NCI-H526 (cell line): ENCODE data around the gene ANKRD55.
"Not testable (repeated sequence)": the region's sequence is repeated elsewhere in the genome, so short reads cannot be mapped to it uniquely, and the experiment has no call there.

Experiments used
- DNase-seq, 2 experiments: peaks; one replicate each; lab custom pipeline; 2025; lab: John Stamatoyannopoulos, UW

ANKRD55 gene

DNA sequence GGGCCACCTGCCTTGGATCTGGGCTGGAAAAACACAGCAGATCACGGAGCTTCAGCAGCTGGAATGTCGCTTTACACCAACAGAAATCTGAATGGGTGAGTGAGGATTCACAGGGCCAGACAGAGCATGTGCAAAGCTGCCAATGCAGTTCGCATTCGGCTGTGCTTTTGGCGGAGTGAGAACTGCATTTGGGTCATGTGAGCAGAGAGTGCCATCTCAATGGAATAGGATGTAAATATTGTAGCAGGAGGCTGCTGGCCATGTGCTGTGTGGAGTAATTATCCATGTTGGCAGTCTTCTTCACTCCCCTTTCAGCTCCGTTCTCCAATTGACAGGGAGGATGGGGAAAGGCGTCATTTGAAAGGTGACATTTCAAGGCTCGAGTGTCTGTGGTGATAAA is at the start of gene ANKRD55:
TSS of gene ANKRD55 (minus strand) at position 101 of the 400 bp plus-strand sequence. CDS start 417 bp downstream, outside the sequence.
- DNase-seq, result no peak

DNA sequence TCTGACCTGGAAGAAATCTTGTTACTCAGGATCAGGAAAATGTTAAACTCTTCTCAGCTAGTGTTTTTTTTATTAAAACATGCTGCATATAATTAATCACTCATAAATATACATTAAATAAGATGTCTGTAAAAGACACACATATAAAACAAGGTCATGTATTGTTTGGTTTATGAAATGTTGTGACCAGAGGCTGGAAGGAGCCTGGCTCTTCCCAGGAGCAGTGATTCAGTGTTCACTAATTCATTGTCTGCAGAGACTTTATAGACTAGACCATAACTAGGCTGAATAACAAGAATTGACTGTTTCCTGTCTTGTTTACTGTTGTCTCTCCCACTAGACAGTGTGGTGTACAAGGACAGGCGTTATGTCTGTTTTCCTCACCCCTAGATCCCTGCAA is 49.1 kb upstream of the ANKRD55 start:
- no peak for DNase-seq

DNA sequence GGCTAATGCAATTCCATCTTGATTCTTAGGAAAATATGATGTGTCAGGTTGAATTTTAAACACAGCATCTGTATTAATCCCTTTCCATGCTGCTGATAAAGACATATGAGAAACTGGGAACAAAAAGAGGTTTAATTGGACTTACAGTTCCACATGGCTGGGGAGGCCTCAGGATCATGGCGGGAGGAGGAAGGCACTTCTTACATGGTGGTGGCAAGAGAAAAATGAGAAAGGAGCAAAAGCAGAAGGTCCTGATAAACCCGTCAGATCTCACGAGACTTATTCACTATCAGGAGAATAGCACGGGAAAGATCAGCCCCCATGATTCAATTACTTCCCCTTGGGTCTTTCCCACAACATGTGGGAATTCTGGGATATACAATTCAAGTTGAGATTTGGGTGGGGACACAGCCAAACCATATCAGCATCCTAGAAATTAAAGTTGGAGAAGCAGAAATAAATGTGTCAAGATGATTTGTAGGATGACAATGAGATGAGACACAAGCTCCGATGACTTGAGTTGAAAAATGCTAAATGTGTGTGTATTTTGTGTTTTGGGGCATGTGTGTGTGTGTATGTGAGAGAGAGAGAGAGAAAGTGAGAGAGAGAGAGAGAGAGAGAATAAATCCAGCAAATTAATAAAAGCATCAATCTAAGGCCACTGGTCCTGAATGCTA is 48.5 kb upstream of the ANKRD55 start:
- DNase-seq, result no peak

DNA sequence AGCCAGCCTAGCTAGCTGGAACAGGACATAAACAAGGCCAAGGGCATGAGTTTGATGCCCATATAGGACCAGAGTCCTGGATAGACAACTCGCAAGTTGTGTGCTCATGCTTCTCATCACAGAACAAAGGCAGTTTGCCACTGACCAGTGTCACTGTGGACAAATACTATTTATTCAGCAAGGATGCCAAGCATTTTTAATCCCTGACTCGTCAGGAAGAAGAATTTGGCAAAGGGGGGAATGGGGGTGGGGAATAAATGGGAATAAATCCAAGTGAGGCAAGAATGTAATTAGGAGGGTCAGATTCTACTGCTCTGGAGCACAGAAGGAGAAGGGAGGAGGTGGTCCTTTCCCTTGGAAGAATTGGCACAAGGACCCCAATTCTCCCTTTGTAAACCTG is 46.8 kb upstream of the ANKRD55 start:
- DNase-seq, result no peak

DNA sequence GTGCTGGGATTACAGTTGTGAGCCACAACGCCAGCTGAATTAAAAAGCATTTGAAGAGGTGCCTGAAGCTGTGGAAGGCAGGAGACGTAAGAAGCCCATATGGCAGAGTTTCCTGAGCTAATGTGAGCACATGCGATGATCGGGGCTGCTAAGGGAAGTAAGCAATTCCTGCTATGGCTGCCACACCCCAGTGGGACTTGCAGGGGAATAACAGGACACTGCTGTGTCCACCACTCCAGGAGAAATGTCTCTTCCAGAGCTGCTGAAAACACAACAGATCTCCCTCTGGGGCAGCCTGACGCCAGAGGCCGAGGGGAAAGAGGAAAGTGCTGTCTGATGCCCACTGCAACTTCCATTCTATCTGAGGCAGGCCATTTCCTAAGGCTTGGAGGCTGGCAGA is 46.2 kb upstream of the ANKRD55 start:
- DNase-seq, result no peak

DNA sequence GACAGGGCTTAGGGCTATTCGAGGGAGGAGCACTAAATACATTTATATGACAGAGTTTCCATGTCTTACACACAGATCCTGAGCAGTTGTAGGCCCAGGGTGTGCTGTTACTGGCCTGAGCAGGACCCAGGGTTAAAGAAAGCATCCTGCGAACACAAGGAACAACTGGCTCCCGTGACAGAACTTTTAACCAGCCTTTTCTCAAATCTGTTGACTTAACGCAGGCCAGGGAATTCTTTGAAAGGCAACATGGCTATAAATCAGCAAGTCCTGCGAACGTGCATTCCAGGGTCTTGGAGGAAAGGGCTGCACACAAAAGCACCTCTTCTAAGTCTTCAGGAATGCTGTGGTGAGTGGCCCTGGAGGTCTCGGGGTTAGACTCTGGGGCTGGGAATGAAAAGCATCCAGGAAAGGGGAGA is 45.2 kb upstream of the ANKRD55 start:
- DNase-seq, result no peak

DNA sequence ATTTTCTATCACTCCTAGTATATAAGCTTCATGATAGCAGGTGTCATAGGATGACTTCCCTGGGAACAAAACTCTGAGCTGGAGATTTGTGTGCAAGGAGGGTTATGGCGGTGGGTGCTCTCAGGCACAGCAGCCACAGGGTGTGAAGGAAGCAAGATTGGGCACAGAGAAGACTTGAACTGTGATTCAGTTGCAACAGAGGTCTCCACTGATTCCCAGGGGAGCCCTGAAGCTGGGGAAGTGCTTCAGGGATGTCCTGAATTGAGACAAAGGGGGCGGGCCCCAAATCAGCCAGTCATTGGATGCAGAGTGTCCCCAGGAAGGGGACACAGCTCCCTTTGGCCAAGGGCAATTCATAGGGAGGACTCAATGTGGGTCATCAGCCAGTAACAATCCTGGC is 44.4 kb upstream of the ANKRD55 start:
- no peak for DNase-seq

DNA sequence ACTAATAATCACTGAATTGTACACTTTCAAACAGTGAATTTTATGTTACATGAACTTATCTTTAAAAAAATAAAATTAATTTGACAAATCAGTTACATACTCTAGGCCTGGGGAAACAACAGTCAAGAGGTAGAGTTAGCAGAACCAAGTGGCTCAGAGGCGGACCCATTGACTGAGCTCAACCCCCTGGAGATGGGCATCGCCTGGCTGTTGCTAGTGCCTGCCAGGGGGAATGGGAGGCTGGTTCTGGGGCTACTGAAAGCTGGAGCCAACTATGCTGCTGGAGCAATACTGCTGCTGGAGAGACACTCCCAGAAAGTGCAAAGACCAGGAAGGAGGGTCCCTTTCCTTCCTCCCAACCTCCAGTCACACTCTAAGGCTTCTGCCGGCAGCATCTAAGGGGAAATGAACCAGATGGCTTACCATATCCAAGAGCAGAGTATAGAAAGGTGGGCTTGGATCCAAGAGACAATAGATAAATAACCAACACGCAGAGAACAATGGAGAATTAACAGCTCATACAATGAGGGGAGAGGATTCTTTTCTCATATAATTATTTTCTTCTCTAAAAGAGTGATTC is 40.3 kb upstream of the ANKRD55 start:
- no peak for DNase-seq

DNA sequence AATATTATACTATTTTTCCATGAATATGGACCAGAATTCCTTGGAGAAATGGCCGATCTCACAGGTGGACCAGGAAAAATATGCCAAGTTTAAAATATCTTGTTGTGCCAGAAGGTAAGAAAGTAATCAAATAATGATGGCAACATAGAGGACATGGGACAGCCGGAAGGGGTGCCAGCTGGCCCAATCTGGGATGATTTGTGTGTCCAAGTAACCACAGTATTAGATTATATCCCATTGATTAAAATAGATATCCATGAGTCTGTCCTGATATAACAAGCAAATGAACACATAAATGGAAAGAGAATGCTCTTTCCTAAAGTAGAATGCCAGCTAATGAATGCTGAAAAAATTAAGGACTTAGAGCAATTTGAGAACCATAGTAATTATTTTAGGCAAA is 39.6 kb upstream of the ANKRD55 start:
- DNase-seq, result no peak

DNA sequence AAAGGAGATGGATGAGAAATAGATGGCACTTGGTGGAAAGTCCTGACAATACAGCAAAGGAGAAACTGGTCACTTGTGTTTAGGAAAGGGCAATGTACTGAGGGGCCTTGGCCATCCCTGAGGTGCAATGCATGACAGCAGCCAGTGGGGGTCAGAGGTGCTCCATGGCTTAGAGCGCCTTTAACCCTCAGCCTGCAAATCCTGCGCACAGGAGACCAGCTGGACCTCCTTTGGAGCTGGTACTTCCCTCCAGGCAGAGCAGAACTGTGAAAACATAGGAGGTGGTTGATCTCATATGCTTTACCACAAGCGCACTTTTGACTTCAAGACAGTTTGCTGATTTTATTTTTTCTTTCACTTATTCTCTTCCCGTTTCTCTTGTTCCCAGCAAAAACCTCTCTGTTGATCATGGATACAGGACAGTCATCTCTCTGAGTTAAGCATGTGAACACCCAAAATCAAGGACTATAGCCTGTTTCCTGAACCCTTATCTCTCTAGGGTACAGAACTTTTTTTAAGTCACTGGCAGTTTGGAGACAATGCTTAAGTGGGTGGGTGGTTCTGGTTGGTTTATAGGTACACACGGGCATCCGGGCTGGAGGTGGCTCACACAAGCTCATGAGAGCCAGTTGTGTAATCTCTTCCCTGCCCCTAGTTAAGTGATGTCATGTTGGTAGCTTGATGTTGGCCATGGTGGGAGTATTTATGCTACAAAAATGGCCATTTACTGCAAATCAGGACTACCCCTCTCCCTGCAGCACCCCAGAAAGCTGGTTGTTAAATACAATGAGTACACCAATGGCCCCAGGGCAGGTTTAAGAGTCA is 37.6 kb upstream of the ANKRD55 start:
- peak in 1 of 2 experiments; percentile 46 for DNase-seq

DNA sequence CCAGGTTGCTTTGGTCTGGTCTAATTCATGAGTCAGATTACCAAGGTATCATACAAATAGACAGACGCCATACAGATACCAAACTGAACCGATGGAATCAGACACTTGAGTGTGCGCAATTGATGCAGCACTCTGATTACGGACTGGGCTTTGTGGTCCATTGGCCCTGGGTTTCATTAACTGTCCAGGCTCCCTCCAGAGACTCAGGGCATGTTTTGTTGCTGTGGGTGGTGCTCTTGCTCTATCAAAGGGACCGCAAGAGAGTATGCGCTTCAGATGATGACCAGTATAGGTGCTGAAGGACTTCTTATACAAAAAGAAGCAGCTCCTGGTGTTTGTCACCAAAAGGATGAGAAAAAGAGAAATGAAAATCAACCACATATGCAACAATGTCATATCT is 36.9 kb upstream of the ANKRD55 start:
- DNase-seq, result no peak

DNA sequence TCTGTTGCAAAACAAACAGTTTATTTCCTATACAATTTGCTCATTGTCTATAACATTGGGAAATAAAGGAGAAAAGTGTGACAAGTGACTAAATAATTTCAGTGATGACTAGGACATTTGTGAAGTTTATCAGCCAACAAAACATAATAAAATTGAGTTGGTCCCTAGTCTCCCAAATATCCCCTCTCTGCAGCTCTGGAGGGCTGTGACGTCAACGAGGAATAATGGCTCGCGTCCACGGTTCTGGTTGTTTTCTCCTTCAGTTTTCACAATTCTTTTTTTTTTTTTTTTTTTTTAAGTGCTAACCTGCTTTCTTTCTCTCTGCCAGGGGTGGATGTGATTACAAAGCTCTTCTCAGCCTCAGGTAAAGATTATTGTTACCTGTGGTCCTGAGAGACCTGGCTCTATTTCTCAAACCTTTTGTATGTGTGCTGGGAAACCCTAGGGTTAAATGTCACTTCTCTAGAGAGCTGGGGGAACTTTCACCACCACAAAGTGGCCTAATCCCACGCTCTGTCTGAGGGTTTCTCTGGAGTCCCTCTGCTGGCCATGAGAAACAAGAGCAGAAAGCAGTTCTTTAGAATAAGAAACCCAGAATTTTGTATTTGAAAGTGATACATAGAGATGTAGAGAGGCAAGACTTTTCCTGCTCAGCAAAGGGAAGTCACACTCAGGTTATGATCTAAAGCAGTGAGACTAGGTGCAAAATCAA is 36.2 kb upstream of the ANKRD55 start:
- DNase-seq, result no peak

DNA sequence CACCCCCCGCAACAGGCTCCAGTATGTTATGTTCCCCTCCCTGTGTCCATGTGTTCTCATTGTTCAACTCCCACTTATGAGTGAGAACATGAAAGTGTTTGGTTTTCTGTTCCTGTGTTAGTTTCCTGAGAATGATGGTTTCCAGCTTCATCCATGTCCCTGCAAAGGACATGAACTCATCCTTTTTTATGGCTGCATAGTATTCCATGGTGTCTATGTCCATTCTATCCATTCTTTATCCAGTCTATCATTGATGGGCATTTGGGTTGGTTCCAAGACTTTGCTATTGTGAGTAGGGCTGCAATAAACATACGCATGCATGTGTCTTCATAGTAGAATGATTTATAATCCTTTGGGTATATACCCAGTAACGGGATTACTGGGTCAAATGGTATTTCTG is 35.6 kb upstream of the ANKRD55 start:
- DNase-seq, result not testable (repeated sequence)

DNA sequence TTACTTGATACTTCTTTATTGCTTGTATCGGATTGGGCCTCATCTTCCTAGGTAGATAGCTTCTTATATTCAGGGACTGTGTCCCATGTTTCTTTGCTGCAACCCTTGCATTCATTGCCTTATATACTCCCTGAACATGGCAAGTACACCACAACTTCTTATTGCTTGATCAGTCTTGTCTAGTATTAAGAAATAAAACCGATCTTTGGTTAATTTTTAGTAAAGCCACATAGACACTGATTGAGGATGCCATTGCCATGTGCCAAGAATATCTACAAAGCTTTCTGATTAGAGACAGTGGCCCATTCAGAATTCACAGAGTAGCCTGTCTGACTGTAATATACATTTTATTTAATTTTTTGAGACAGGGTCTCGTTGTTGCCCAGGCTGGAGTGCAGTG is 34.7 kb upstream of the ANKRD55 start:
- DNase-seq, result no peak

DNA sequence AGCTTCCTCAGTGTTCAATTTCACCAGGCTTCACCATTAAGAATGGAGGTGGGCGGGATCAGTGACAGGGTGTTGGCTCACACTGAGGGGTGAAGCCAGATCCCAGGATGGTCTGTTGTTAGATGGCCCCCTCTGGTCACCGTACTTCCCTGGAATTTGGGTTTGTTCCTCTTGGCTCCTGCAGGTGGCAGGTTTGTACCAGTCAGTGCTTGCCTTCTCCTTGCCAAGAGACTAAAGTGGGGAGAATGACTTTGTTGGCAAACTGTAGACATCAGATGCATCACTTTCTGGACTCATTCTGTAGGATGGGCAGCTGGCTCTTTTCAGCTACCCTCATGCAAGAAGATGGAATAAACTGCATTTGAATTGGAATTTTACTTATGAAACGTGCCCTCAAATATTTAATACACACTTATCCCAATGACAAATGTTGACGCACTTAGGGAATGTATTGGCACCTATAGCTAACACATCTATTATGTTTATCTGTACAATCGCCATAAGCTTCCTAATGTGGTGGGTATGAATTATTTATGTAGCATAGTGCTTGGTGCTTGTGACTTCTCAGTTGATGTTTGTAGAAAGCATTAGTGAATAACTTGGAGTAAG is 31.4 kb upstream of the ANKRD55 start:
- DNase-seq, result peak in 1 of 2 experiments; percentile 9

DNA sequence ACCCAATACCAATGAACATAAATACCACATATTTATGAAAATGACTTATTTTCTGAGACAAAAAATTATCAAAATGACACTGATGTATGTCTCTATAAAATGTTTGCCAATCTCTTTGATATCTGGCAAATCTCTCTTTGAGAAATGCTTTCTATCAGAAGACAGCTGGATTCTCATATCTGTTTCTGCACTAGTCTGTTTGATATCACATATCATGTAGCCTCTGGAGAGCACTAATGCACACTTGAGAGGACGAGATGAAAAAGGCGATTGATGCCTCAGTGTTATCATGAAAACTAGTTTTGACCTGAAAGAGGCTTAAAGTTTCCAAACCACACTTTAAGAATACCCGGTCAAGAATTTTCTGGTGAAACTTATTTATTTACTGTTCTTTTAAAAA is 29.1 kb upstream of the ANKRD55 start:
- no peak for DNase-seq

DNA sequence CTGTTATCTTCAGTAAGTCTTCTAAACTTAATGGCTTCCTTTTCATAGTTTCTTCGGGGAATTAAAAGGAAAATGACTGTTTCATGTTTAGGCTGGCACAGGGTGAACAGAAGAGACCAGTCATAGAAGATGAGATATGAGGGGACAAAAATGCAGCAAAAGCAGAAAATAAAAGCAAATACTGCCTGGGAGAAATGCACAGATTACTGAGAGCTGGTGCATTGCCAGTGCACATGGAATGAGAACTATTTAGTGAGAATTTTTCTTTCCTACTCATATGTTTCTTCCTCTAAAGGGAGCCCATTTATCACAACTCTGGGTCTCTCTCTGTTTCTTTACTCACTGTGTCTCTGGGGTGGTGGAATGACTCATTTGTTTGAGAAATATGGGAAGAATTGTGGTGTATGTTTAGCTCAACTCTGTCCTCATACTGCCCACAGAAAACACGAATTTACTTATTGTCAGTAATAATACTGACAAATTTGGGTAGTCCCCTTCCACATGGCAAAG is 25.9 kb upstream of the ANKRD55 start:
- DNase-seq, result no peak

DNA sequence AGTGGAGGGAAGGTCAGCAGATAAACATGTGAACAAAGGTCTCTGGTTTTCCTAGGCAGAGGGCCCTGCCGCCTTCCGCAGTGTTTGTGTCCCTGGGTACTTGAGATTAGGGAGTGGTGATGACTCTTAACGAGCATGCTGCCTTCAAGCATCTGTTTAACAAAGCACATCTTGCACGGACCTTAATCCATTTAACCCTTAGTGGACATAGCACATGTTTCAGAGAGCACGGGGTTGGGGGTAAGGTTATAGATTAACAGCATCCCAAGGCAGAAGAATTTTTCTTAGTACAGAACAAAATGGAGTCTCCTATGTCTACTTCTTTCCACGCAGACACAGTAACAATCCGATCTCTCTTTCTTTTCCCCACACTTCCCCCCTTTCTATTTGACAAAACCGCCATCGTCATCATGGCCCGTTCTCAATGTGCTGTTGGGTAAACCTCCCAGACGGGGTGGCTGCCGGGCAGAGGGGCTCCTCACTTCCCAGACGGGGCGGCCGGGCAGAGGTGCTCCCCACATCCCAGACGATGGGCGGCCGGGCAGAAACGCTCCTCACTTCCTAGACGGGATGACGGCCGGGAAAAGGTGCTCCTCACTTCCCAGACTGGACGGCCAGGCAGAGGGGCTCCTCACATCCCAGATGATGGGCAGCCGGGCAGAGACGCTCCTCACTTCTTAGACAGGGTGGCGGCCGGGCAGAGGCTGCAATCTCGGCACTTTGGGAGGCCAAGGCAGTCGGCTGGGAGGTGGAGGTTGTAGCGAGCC is 24.8 kb upstream of the ANKRD55 start:
- not testable (repeated sequence) for DNase-seq

DNA sequence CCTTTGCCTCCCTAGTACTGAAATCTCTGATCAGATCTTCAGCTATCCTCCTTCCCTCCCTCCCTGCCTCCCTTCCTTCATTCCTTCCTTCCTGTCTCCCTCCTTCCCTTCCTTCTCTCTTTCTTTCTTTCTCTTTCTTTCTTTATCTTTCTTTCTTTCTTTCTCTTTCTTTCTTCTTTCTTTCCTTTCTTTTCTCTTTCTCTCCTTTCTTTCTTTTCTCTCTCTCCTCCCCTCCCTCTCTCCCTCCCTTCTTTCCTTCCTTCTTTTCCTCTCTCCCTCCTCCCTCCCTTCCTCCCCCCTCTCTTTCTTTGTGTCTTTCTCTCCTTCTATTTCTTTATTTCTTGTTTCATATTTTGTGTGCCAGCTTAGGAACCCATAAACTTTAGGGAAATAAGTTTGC is 23.9 kb upstream of the ANKRD55 start:
- no peak for DNase-seq

DNA sequence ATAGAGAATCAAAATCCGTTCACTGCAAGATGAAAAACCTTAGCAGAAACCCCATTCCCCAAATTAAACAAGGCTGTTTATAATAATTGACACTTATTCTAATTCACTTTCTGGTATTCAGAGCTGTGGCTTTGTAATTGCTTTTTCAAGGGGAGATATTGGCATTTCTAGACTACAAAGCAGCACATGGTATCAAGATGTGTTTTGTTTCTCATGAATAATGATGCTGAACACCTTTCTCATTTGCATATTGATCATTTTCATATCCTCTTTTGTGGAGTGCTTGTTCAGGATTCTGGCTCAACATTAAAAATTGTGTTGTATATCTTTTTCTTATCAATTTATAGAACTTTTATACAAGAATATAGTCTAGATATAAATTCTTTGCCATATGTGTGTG is 22.4 kb upstream of the ANKRD55 start:
- DNase-seq, result no peak

DNA sequence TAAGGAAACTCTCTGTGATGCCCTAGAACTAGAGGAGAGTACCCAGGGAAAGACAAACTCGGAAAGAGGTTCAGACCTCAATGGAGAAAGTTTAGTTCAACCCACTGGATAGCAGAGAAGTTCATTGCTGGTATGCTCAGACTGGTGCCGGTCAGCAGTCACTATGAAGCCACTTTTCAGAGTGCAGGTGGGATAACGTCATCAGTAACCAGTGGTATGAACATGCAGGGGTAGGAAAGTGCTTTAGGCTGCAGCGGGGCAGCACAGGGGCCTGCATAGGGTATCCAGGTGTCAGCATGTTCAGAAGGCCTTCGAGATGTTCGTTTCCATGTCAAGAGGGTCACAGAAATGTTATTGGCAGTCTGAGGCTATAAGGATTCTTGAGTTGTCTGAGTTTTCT is 20.8 kb upstream of the ANKRD55 start:
- no peak for DNase-seq
